H9 (cell line): ENCODE data around the gene ST14. TPM values are rescaled to one million over a fixed set of nuclear protein-coding genes. Genes with fewer than 3 reads are reported as not detected.

Source experiments
- DNase-seq: peaks from one replicate; pipeline ENCODE4 v3.0.0-alpha.2; 2017
- H2AFZ ChIP-seq: one replicate; pipeline ENCODE4 v1.6.1; 2013; ENCODE audit warnings: mild to moderate bottlenecking, low read length, control low read depth, moderate library complexity
- H2AK5ac ChIP-seq: 2 replicates; pipeline ENCODE4 v1.6.1; 2013; ENCODE audit warnings: low read length, control low read depth, mixed read lengths; ENCODE audit not compliant: insufficient read length
- H2BK120ac ChIP-seq: one replicate; pipeline ENCODE4 v1.6.1; 2013; ENCODE audit warnings: low read depth, mild to moderate bottlenecking, low read length, control low read depth, inconsistent platforms; ENCODE audit not compliant: poor library complexity, severe bottlenecking
- H2BK12ac ChIP-seq: 2 replicates; pipeline ENCODE4 v1.6.1; 2013; ENCODE audit warnings: low read length, control low read depth, mixed read lengths, low read depth; ENCODE audit not compliant: insufficient read length
- H2BK15ac ChIP-seq: 2 replicates; pipeline ENCODE4 v1.6.1; 2013; ENCODE audit warnings: low read depth, low read length, control low read depth
- H2BK20ac ChIP-seq: one replicate; pipeline ENCODE4 v1.6.1; 2013; ENCODE audit warnings: low read depth, mild to moderate bottlenecking, low read length, control low read depth, inconsistent platforms; ENCODE audit not compliant: poor library complexity, severe bottlenecking
- H2BK5ac ChIP-seq: 2 replicates; pipeline ENCODE4 v1.6.1; 2013; ENCODE audit warnings: low read length, control low read depth, mixed read lengths; ENCODE audit not compliant: insufficient read length
- H3K14ac ChIP-seq: 2 replicates; pipeline ENCODE4 v1.6.1; 2013; ENCODE audit warnings: low read length, control low read depth; ENCODE audit not compliant: insufficient read depth
- H3K18ac ChIP-seq: 2 replicates; pipeline ENCODE4 v1.6.1; 2013; ENCODE audit warnings: low read depth, mild to moderate bottlenecking, mixed read lengths, low read length, control low read depth; ENCODE audit not compliant: insufficient read length
- H3K23ac ChIP-seq: 2 replicates; pipeline ENCODE4 v1.6.1; 2013; ENCODE audit warnings: low read length, control low read depth, mixed read lengths, low read depth; ENCODE audit not compliant: insufficient read length
- H3K23me2 ChIP-seq: 2 replicates; pipeline ENCODE4 v1.6.1; 2013; ENCODE audit warnings: low read depth, mild to moderate bottlenecking, mixed read lengths, low read length, control low read depth; ENCODE audit not compliant: insufficient read length, poor library complexity, severe bottlenecking
- H3K27ac ChIP-seq: 2 replicates; pipeline ENCODE4 v1.5.1; 2013; ENCODE audit warnings: low read length, control low read depth, mixed read lengths, low read depth; ENCODE audit not compliant: insufficient read length
- H3K27me3 ChIP-seq: 2 replicates; pipeline ENCODE4 v1.6.1; 2013; ENCODE audit warnings: low read length, control low read depth, inconsistent platforms; ENCODE audit not compliant: insufficient read depth
- H3K4ac ChIP-seq: 2 replicates; pipeline ENCODE4 v1.6.1; 2013; ENCODE audit warnings: low read depth, mild to moderate bottlenecking, control low read depth, inconsistent platforms, low read length, moderate library complexity
- H3K4me1 ChIP-seq: 2 replicates; pipeline ENCODE4 v1.6.1; 2013; ENCODE audit warnings: low read length, control low read depth, inconsistent platforms; ENCODE audit not compliant: insufficient read depth
- H3K4me2 ChIP-seq: 2 replicates; pipeline ENCODE4 v1.6.1; 2013; ENCODE audit warnings: low read length, control low read depth, mixed read lengths; ENCODE audit not compliant: insufficient read length, insufficient read depth
- H3K56ac ChIP-seq: 2 replicates; pipeline ENCODE4 v1.6.1; 2013; ENCODE audit warnings: low read depth, mild to moderate bottlenecking, mixed read lengths, low read length, control low read depth; ENCODE audit not compliant: insufficient read length
- H3K79me1 ChIP-seq: 2 replicates; pipeline ENCODE4 v1.6.1; 2013; ENCODE audit warnings: low read depth, mild to moderate bottlenecking, moderate library complexity, low read length, control low read depth, inconsistent platforms; ENCODE audit not compliant: insufficient read depth, poor library complexity, severe bottlenecking
- H3K79me2 ChIP-seq: 2 replicates; pipeline ENCODE4 v1.6.1; 2013; ENCODE audit warnings: low read length, control low read depth, inconsistent platforms; ENCODE audit not compliant: insufficient read depth
- H3K9ac ChIP-seq: 2 replicates; pipeline ENCODE4 v1.6.1; 2013; ENCODE audit warnings: low read length, control low read depth, mixed read lengths; ENCODE audit not compliant: insufficient read length; ENCODE audit errors: extremely low read depth
- H3K9me3 ChIP-seq: one replicate; pipeline ENCODE4 v1.6.1; 2013; ENCODE audit warnings: low read depth, low read length, inconsistent platforms; ENCODE audit not compliant: control insufficient read depth
- H3T11ph ChIP-seq: one replicate; pipeline ENCODE4 v1.6.1; 2013; ENCODE audit warnings: mild to moderate bottlenecking, low read length, control low read depth, inconsistent platforms
- H4K20me1 ChIP-seq: one replicate; pipeline ENCODE4 v1.6.1; 2013; ENCODE audit not compliant: control insufficient read depth, insufficient read length, insufficient read depth
- H4K5ac ChIP-seq: 2 replicates; pipeline ENCODE4 v1.6.1; 2013; ENCODE audit warnings: low read depth, mild to moderate bottlenecking, mixed read lengths, low read length, control low read depth; ENCODE audit not compliant: insufficient read length
- H4K8ac ChIP-seq: replicated peaks from 2 replicates; pipeline ENCODE4 v1.6.1; 2013; ENCODE audit warnings: low read length, control low read depth, mixed read lengths, low read depth; ENCODE audit not compliant: insufficient read length
- H4K91ac ChIP-seq: 2 replicates; pipeline ENCODE4 v1.6.1; 2013; ENCODE audit warnings: low read depth, mild to moderate bottlenecking, moderate library complexity, mixed read lengths, low read length, control low read depth; ENCODE audit not compliant: insufficient read length
- H3K27ac Mint-ChIP-seq, 3 experiments: 2 replicates in 2 of 3; 3 replicates in 1 of 3; pipeline ENCODE4 v1.8.0; 2020 to 2021; ENCODE audit warnings: mixed read lengths in 3 of 3, mild to moderate bottlenecking in 1 of 3, moderate library complexity in 1 of 3
- H3K27me3 Mint-ChIP-seq: 2 replicates; pipeline ENCODE4 v1.8.0; 2021; ENCODE audit warnings: low read depth, mild to moderate bottlenecking, moderate library complexity, mixed read lengths
- H3K36me3 Mint-ChIP-seq, 3 experiments: 2 replicates in 2 of 3; 3 replicates in 1 of 3; pipeline ENCODE4 v1.8.0; 2020 to 2021; ENCODE audit warnings: low read depth in 3 of 3, mixed read lengths in 3 of 3; ENCODE audit not compliant: insufficient read depth in 1 of 3
- H3K4me1 Mint-ChIP-seq, 2 experiments: 2 replicates each; pipeline ENCODE4 v1.8.0; 2020; ENCODE audit warnings: mixed read lengths in 2 of 2
- H3K4me3 Mint-ChIP-seq, 2 experiments: 2 replicates in 1 of 2; 3 replicates in 1 of 2; pipeline ENCODE4 v1.8.0; 2020 to 2021; ENCODE audit warnings: mild to moderate bottlenecking in 2 of 2, mixed read lengths in 2 of 2, moderate library complexity in 1 of 2
- H3K9me3 Mint-ChIP-seq, 2 experiments: 2 replicates in 1 of 2; 3 replicates in 1 of 2; pipeline ENCODE4 v1.8.0; 2020; ENCODE audit warnings: mild to moderate bottlenecking in 2 of 2, mixed read lengths in 2 of 2, moderate library complexity in 1 of 2
- WGBS: extraction: QIAGEN DNeasy Blood & Tissue Kit; methylation state at CpG from one replicate; pipeline ENCODE4 v1.1.7; 2013; ENCODE audit warnings: missing lambda C conversion rate, low lambda C conversion rate, mixed read lengths; ENCODE audit not compliant: insufficient read length; ENCODE audit errors: extremely low coverage; 5-methylcytosine and 5-hydroxymethylcytosine counted together
- total RNA-seq: library from RNA; stranded (reverse); gene quantifications from 2 replicates; pipeline ENCODE4 v1.2.1, GENCODE V29; 2021
- TF ChIP-seq, protein P1 (sequence below): fragments of 200-600 bp; sonication (generic); conservative IDR thresholded peaks from 3 replicates; pipeline ENCODE4 v1.8.0; 2021; ENCODE audit warnings: antibody characterized with exemption, mild to moderate bottlenecking

ST14 gene
- total RNA-seq, 1 experiment from 2014 or later = 22.4 TPM

- Histone ChIP-seq H2AFZ (no peak overlapping the region), H3T11ph (no peak overlapping the region), H4K91ac (no peak overlapping the region), H4K5ac (no peak overlapping the region), H3K23ac (no peak overlapping the region), H3K56ac (no peak overlapping the region), H3K9me3 (no peaks in the 10 kb centered on the region), H3K4me1 (no peaks in the 10 kb centered on the region), H2BK120ac (no peak overlapping the region), H3K14ac (no peak overlapping the region), H4K20me1 (no peaks in the 10 kb centered on the region), H4K8ac (no peak overlapping the region), H3K23me2 (no peaks in the 10 kb centered on the region), H3K27ac (no peak overlapping the region), H3K4me2 (no peak overlapping the region), H3K18ac (no peak overlapping the region), H2BK12ac (no peak overlapping the region), H2BK5ac (no peak overlapping the region), H3K27me3 (no peaks in the 10 kb centered on the region), H2BK20ac (no peak overlapping the region), H3K79me2 (no peaks in the 10 kb centered on the region), H3K4ac (no peak overlapping the region), H3K79me1 (no peaks in the 10 kb centered on the region), H2BK15ac (no peak overlapping the region), H2AK5ac (no peak overlapping the region), H3K9ac (no peak overlapping the region)
- Mint-ChIP-seq H3K4me1 (peaks cover 0 to 5% of the 10 kb centered on the region in 2 experiments; a peak in 2 of 4 replicates), H3K4me3 (no peak overlapping the region), H3K27me3 (no peaks in the 10 kb centered on the region), H3K36me3 (peaks cover 0 to 7% (median 2%) of the 10 kb centered on the region in 3 experiments; a peak in 5 of 7 replicates), H3K27ac (peak overlapping the region in 2 of 3 experiments; percentile 57 to 84; a peak in 2 of 7 replicates), H3K9me3 (no peaks in the 10 kb centered on the region)
- WGBS = no CpG with 5 or more reads among the region's 32 CpGs
- TF ChIP-seq, protein P1, sequence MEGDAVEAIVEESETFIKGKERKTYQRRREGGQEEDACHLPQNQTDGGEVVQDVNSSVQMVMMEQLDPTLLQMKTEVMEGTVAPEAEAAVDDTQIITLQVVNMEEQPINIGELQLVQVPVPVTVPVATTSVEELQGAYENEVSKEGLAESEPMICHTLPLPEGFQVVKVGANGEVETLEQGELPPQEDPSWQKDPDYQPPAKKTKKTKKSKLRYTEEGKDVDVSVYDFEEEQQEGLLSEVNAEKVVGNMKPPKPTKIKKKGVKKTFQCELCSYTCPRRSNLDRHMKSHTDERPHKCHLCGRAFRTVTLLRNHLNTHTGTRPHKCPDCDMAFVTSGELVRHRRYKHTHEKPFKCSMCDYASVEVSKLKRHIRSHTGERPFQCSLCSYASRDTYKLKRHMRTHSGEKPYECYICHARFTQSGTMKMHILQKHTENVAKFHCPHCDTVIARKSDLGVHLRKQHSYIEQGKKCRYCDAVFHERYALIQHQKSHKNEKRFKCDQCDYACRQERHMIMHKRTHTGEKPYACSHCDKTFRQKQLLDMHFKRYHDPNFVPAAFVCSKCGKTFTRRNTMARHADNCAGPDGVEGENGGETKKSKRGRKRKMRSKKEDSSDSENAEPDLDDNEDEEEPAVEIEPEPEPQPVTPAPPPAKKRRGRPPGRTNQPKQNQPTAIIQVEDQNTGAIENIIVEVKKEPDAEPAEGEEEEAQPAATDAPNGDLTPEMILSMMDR = no peak
- DNase-seq = peak; percentile 70
These were observed 30.1 kb downstream of the ST14 start for GRCh38 chr11:130189492-130190210.
